Body of pancreas (tissue), 4 donors: ENCODE data around the gene NMNAT3.

ENCODE experiments used
- CTCF ChIP-seq, 7 experiments: fragments of 450-650 bp in 4 of 7; fragments of 200-600 bp in 3 of 7; sonication (generic) in 3 of 7; IDR thresholded peaks; one replicate each; pipeline ENCODE4 v1.5.1; 2016 to 2019; ENCODE audit warnings: antibody characterized with exemption in 7 of 7
- POLR2A ChIP-seq, 3 donors: fragments of 450-650 bp; IDR thresholded peaks; one replicate each; pipeline ENCODE4 v1.6.1; 2016; ENCODE audit warnings: antibody characterized with exemption in 3 of 3, mild to moderate bottlenecking in 2 of 3

GRCh38 chr3:139652561-139652960 is 25.2 kb downstream of the NMNAT3 start:
- TF ChIP-seq CTCF (IDR thresholded peaks at IDR 0.05), result no peak
- no peak for TF ChIP-seq POLR2A (IDR thresholded peaks at IDR 0.05)
